MG63 (cell line): ENCODE results near the gene RNF141. TPM values are rescaled to one million over a fixed set of nuclear protein-coding genes. Genes with fewer than 3 reads are reported as not detected.

Experiments used
- DNase-seq: peaks from one replicate; pipeline ENCODE4 v3.0.0-alpha.2; 2020
- H3K27me3 ChIP-seq: fragments of 250-450 bp; sonication (Bioruptor Pico); 2 replicates; pipeline ENCODE4 v1.5.1; 2020; ENCODE audit warnings: mild to moderate bottlenecking, moderate library complexity
- H3K36me3 ChIP-seq: fragments of 250-450 bp; sonication (Bioruptor Pico); 2 replicates; pipeline ENCODE4 v1.5.1; 2020; ENCODE audit warnings: mild to moderate bottlenecking, moderate library complexity
- H3K4me3 ChIP-seq: fragments of 250-450 bp; sonication (Bioruptor Pico); 2 replicates; pipeline ENCODE4 v1.5.1; 2020; ENCODE audit warnings: mild to moderate bottlenecking, moderate library complexity
- H3K9me3 ChIP-seq: fragments of 250-450 bp; sonication (Bioruptor Pico); 2 replicates; pipeline ENCODE4 v1.5.1; 2020; ENCODE audit warnings: mild to moderate bottlenecking, moderate library complexity
- total RNA-seq: library from RNA; depleted of rRNA; stranded (reverse); fragments of >200 nt; shearing (Covaris generic); gene quantifications from 2 replicates; pipeline ENCODE4 v1.2.3, GENCODE V29; 2014; ENCODE audit warnings: low replicate concordance

Gene RNF141
- total RNA-seq, 1 experiment from 2014 or later: 19.2 TPM

GRCh38 chr11:10514202-10514601 lies 26.8 kb downstream of the RNF141 start:
- no peaks in the 10 kb centered on the region for H3K27me3 ChIP-seq
- no peak for DNase-seq
- no peak overlapping the region for H3K4me3 ChIP-seq
- peaks cover 3% of the 10 kb centered on the region; the same call in 1 of the 2 replicates for H3K36me3 ChIP-seq
- H3K9me3 ChIP-seq: no peaks in the 10 kb centered on the region

DNA sequence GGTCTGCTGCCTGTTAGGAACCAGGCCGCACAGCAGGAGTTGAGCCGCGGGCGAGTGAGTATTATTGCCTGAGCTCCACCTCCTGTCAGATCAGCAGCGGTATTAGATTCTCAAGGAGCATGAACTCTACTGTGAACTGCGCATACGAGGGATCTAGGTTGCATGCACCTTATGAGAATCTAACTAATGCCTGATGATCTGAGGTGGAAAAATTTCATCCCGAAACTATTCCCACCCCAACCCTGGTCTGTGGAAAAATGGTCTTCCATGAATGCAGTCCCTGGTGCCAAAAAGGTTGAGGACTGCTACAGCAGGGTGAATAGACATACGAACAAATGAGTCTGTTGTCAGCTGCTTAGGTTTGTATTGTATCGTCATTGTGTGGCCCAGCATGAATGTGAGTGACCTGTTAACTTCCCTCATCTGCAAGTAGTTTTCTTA lies 29.8 kb downstream of the RNF141 start:
- Histone ChIP-seq H3K36me3 (peaks cover 7% of the 10 kb centered on the region), H3K27me3 (no peaks in the 10 kb centered on the region), H3K9me3 (no peaks in the 10 kb centered on the region), H3K4me3 (no peak overlapping the region)
- DNase-seq: no peak

- DNase-seq: no peak
These were observed 35.0 kb downstream of the RNF141 start for GRCh38 chr11:10506008-10506370.

GRCh38 chr11:10505278-10506007 lies 35.5 kb downstream of the RNF141 start:
- H3K27me3 ChIP-seq: no peaks in the 10 kb centered on the region
- H3K36me3 ChIP-seq: peaks cover 7% of the 10 kb centered on the region
- H3K4me3 ChIP-seq: no peak overlapping the region
- H3K9me3 ChIP-seq: no peaks in the 10 kb centered on the region
- DNase-seq: no peak

More at GRCh38 chr11:10506008-10506370, 35.0 kb downstream of the RNF141 start:
- Histone ChIP-seq H3K36me3 (peaks cover 7% of the 10 kb centered on the region), H3K4me3 (no peak overlapping the region), H3K27me3 (no peaks in the 10 kb centered on the region), H3K9me3 (no peaks in the 10 kb centered on the region)

GRCh38 chr11:10504490-10504889 lies 36.5 kb downstream of the RNF141 start:
- Histone ChIP-seq H3K27me3 (no peaks in the 10 kb centered on the region), H3K36me3 (peaks cover 11% of the 10 kb centered on the region), H3K9me3 (no peaks in the 10 kb centered on the region), H3K4me3 (no peak overlapping the region)
- no peak for DNase-seq

GRCh38 chr11:10503777-10504480 lies 37.1 kb downstream of the RNF141 start:
- peaks cover 11% of the 10 kb centered on the region for H3K36me3 ChIP-seq
- H3K9me3 ChIP-seq: no peaks in the 10 kb centered on the region
- no peak overlapping the region for H3K4me3 ChIP-seq
- DNase-seq: no peak
- no peaks in the 10 kb centered on the region for H3K27me3 ChIP-seq

- no peak for DNase-seq
- Histone ChIP-seq H3K9me3 (no peaks in the 10 kb centered on the region), H3K27me3 (no peaks in the 10 kb centered on the region), H3K4me3 (no peak overlapping the region), H3K36me3 (peaks cover 11% of the 10 kb centered on the region)
These were observed 37.8 kb downstream of the RNF141 start for GRCh38 chr11:10503221-10503620.

- no peaks in the 10 kb centered on the region for H3K9me3 ChIP-seq
- no peak overlapping the region for H3K4me3 ChIP-seq
- no peaks in the 10 kb centered on the region for H3K27me3 ChIP-seq
- peaks cover 11% of the 10 kb centered on the region for H3K36me3 ChIP-seq
- no peak for DNase-seq
These were observed 38.2 kb downstream of the RNF141 start for GRCh38 chr11:10502770-10503169.

DNA sequence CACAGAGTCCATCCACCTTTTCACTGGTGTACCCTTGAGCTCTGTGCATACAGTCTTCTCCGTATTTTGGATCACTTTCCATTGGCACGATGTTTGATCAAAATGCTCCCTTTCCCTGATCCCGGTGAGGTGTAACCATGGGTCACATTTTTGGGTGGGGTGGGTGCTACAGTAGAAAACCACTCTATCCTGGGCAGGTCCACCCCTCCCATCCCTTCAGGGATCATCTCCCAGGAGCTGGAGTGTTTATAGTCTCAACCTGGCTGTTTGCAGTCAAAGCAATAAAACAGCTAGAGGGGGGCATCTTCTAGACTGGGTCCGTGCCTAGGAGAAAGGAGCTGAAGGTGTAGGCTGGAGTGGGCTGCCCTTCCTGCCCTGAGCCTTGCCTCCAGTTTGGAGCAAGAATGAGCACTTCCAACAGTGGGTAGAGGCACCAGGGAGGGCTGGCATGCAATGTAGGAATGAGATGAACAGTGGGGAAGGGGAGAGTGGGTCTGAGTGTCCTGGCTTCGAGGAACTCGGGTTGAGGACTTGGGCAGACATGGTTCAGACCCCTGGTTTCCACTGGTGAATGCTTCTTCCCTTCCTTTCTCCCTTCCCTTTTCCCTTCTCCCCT lies 38.8 kb downstream of the RNF141 start:
- Histone ChIP-seq H3K36me3 (peaks cover 11% of the 10 kb centered on the region), H3K4me3 (no peak overlapping the region), H3K27me3 (no peaks in the 10 kb centered on the region), H3K9me3 (no peaks in the 10 kb centered on the region)
- no peak for DNase-seq

DNA sequence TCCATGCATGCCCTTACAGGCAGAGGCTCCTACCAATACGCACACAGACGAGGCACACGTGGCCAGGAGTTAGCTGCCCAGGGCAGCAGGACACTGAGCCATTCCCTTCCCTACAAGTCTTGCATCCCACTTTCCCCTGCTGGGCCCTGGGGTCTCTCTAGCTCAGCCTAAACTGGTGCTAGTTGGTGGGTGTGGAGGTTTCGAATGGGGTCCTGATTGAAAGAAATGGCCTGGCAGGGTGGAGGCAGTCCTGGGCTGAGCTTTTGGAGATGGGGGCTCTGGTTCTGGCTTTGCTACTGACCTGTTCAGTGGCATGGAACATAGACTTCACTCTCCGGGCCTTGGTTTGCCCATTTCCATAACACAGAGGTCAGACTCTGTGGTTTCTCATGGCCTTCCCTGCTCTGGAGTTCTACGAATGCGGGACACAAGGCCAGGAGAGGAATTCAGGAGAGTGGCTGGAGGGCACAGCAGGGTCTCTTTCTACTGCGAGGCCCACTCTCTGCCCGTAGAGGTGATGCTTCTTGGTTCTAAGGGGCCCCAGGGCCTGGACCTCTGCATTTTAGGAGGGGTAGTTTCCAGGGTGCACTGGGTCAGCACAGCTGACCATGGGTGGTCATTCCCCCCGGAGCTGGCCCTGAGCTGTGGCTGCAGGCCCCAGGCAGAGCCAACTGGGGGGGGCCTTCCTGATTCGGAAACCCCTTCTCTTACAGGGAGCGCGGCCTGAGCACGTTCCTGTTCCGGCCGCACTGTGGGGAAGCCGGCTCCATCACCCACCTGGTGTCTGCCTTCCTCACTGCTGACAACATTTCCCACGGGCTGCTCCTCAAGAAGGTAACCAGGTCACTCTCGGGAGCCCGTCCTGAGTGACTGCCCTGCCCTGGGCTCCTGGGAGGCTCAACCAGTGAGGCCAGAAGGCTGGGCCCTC lies 40.0 kb downstream of the RNF141 start:
- no peak for DNase-seq
- Histone ChIP-seq H3K36me3 (peaks cover 6% of the 10 kb centered on the region), H3K9me3 (no peaks in the 10 kb centered on the region)

GRCh38 chr11:10499874-10500601 lies 40.9 kb downstream of the RNF141 start:
- Histone ChIP-seq H3K36me3 (peaks cover 6% of the 10 kb centered on the region), H3K27me3 (no peaks in the 10 kb centered on the region)
- no peak for DNase-seq

More for the DNA sequence above, 40.0 kb downstream of the RNF141 start:
- Histone ChIP-seq H3K4me3 (no peak overlapping the region), H3K27me3 (no peaks in the 10 kb centered on the region)

GRCh38 chr11:10499452-10499851 lies 41.5 kb downstream of the RNF141 start:
- peaks cover 6% of the 10 kb centered on the region for H3K36me3 ChIP-seq
- no peak for DNase-seq
- no peak overlapping the region for H3K4me3 ChIP-seq
- no peaks in the 10 kb centered on the region for H3K9me3 ChIP-seq
- no peaks in the 10 kb centered on the region for H3K27me3 ChIP-seq

More at GRCh38 chr11:10499874-10500601, 40.9 kb downstream of the RNF141 start:
- H3K9me3 ChIP-seq: no peaks in the 10 kb centered on the region
- H3K4me3 ChIP-seq: no peak overlapping the region

GRCh38 chr11:10498426-10499250 lies 42.3 kb downstream of the RNF141 start:
- no peak for DNase-seq
- Histone ChIP-seq H3K4me3 (no peak overlapping the region), H3K27me3 (no peaks in the 10 kb centered on the region), H3K36me3 (peaks cover 12% of the 10 kb centered on the region), H3K9me3 (no peaks in the 10 kb centered on the region)

DNA sequence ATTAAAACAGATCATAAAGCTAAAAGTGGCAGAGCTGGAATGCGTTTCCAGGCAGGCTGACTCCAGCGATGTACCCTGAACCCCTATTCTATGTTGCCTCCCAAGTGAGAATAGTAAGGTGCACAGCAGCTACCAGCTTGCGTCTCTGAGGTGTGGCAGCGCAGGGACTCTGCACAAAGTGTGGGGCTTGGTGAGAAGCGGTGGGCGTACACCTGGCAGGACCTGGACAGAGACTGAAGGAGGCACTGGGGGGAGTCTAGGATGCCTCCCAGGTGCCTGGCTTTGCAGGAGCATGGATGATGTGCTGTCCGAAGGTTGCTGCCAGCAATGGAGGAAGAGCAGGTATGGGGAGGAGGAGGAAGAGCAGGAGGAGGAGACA lies 43.0 kb downstream of the RNF141 start:
- no peak for DNase-seq
- no peaks in the 10 kb centered on the region for H3K27me3 ChIP-seq
- peaks cover 18% of the 10 kb centered on the region for H3K36me3 ChIP-seq
- H3K9me3 ChIP-seq: no peaks in the 10 kb centered on the region
- no peak overlapping the region for H3K4me3 ChIP-seq

DNA sequence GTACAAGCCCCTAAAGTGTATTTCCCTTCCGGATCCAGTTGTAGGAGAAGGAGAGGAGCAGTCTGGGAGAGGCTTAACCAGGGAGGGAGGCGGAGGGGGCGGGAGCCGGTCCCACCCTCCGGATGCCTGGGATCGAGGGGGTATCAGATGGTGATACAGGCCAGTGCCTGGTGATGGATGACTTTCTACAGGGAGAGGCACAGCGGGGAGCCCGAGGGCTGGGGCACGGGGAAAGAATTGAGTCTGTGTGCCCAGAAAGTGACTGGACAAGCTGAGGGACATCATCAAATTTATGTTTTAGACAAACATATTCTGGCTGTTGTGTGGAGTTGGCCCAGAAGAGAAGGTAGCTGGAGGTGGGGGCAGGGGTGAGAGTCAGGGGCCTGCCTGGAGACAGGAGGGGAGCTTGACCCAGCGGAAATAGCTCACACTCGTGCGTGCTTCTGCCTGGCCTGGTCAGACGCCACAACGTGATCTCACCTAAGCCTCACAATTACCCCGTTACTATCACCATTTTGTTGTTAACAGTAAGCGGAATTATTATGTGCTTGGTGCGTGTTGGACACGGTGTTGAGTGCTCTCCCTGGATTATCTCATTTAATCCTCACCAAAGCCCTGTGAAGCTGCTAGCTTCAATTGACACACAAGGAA lies 43.5 kb downstream of the RNF141 start:
- H3K27me3 ChIP-seq: no peaks in the 10 kb centered on the region
- no peak overlapping the region for H3K4me3 ChIP-seq
- no peaks in the 10 kb centered on the region for H3K9me3 ChIP-seq
- DNase-seq: no peak
- H3K36me3 ChIP-seq: peaks cover 21% of the 10 kb centered on the region
